ENCODE measurements around the gene UCK2. TPM values are rescaled to one million over a fixed set of nuclear protein-coding genes. Genes with fewer than 3 reads are reported as not detected.

The UCK2 gene
- total and polyA plus RNA-seq, 2 experiments from 2014 or later = 101 to 149 TPM

DNA sequence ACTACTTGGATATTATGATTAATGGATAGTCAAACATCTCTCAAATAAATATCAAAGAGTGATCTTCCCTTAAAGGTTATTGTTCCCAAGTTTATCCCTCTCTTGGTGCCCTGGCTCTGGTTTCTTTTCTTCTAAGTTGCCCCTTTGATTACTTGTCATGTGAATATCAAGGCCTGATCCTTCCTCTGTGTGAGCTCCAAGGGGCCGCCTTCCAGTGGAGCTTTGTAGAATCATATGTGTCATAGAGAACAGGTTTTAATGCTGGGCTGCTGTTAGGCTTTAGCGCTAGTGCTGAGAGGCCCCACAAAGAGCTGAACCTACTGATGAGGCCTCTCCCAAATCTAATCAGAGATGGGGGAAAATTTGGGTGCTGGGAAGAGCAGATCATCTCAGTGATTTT lies 25.5 kb downstream of the UCK2 start (continued):
- no peak for TF ChIP-seq EZH2 (IDR thresholded peaks at IDR 0.05; ENCODE audit: low read depth, unreplicated experiment)
- no peak for TF ChIP-seq EZH2phosphoT487 (IDR thresholded peaks at IDR 0.05; ENCODE audit: unreplicated experiment)
- TF ChIP-seq, protein P1, sequence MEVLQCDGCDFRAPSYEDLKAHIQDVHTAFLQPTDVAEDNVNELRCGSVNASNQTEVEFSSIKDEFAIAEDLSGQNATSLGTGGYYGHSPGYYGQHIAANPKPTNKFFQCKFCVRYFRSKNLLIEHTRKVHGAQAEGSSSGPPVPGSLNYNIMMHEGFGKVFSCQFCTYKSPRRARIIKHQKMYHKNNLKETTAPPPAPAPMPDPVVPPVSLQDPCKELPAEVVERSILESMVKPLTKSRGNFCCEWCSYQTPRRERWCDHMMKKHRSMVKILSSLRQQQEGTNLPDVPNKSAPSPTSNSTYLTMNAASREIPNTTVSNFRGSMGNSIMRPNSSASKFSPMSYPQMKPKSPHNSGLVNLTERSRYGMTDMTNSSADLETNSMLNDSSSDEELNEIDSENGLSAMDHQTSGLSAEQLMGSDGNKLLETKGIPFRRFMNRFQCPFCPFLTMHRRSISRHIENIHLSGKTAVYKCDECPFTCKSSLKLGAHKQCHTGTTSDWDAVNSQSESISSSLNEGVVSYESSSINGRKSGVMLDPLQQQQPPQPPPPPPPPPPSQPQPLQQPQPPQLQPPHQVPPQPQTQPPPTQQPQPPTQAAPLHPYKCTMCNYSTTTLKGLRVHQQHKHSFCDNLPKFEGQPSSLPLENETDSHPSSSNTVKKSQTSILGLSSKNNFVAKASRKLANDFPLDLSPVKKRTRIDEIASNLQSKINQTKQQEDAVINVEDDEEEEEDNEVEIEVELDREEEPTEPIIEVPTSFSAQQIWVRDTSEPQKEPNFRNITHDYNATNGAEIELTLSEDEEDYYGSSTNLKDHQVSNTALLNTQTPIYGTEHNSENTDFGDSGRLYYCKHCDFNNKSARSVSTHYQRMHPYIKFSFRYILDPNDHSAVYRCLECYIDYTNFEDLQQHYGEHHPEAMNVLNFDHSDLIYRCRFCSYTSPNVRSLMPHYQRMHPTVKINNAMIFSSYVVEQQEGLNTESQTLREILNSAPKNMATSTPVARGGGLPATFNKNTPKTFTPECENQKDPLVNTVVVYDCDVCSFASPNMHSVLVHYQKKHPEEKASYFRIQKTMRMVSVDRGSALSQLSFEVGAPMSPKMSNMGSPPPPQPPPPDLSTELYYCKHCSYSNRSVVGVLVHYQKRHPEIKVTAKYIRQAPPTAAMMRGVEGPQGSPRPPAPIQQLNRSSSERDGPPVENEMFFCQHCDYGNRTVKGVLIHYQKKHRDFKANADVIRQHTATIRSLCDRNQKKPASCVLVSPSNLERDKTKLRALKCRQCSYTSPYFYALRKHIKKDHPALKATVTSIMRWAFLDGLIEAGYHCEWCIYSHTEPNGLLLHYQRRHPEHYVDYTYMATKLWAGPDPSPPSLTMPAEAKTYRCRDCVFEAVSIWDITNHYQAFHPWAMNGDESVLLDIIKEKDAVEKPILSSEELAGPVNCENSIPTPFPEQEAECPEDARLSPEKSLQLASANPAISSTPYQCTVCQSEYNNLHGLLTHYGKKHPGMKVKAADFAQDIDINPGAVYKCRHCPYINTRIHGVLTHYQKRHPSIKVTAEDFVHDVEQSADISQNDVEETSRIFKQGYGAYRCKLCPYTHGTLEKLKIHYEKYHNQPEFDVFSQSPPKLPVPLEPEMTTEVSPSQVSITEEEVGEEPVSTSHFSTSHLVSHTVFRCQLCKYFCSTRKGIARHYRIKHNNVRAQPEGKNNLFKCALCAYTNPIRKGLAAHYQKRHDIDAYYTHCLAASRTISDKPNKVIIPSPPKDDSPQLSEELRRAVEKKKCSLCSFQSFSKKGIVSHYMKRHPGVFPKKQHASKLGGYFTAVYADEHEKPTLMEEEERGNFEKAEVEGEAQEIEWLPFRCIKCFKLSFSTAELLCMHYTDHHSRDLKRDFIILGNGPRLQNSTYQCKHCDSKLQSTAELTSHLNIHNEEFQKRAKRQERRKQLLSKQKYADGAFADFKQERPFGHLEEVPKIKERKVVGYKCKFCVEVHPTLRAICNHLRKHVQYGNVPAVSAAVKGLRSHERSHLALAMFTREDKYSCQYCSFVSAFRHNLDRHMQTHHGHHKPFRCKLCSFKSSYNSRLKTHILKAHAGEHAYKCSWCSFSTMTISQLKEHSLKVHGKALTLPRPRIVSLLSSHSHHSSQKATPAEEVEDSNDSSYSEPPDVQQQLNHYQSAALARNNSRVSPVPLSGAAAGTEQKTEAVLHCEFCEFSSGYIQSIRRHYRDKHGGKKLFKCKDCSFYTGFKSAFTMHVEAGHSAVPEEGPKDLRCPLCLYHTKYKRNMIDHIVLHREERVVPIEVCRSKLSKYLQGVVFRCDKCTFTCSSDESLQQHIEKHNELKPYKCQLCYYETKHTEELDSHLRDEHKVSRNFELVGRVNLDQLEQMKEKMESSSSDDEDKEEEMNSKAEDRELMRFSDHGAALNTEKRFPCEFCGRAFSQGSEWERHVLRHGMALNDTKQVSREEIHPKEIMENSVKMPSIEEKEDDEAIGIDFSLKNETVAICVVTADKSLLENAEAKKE (CRISPR knock-in tag; IDR thresholded peaks at IDR 0.05) = no peak
- no peak for TF ChIP-seq ZNF114 (CRISPR knock-in tag; IDR thresholded peaks at IDR 0.05)
- TF ChIP-seq, protein P2, sequence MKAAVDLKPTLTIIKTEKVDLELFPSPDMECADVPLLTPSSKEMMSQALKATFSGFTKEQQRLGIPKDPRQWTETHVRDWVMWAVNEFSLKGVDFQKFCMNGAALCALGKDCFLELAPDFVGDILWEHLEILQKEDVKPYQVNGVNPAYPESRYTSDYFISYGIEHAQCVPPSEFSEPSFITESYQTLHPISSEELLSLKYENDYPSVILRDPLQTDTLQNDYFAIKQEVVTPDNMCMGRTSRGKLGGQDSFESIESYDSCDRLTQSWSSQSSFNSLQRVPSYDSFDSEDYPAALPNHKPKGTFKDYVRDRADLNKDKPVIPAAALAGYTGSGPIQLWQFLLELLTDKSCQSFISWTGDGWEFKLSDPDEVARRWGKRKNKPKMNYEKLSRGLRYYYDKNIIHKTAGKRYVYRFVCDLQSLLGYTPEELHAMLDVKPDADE (IDR thresholded peaks at IDR 0.05) = no peak

DNA sequence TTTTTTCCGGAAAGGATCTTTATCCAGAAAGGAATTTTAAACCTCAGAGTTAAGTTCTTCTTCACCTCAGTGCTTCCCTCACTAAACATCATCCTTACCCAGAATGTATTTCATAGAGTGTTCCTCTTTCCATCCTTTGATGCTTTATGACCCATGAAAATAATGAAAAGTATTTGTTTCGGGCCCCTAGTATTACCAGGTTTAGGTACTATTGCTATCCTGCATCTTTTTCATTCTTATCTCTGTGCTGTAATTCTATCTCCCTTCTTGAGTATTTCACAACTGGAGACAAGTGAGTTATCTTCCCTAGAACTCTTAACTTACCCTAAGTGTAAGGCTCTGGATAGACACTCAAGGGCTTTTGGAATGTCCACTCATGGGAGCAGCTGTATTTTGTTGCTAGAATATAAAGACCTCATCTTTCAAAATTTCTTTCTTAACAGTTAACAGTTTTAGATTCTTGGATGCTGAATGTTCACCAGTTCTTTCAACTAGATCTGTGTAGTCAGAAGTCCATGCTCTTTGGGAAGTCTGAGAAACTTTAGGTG lies 26.2 kb downstream of the UCK2 start:
- Histone ChIP-seq H3K4me1 (ENCODE audit: insufficient read depth) (peaks cover 75% of the 10 kb centered on the region), H3F3A (replicated peaks; ENCODE audit: low read depth) (no peaks in the 10 kb centered on the region), H3K36me3 (ENCODE audit: insufficient read depth) (no peaks in the 10 kb centered on the region), H3K4me2 (peak overlapping the region; percentile 33), H4K20me1 (replicated peaks; ENCODE audit: insufficient read depth) (peaks cover 88% of the 10 kb centered on the region), H3K79me2 (replicated peaks; ENCODE audit: insufficient read depth) (peaks cover 100% of the 10 kb centered on the region), H3K9me2 (ENCODE audit: insufficient read depth) (no peaks in the 10 kb centered on the region), H3K27ac (ENCODE audit: low read depth) (0 out of 2 replicates have a peak overlapping the region, but pooled peaks have one; percentile 46), H2AFZ (no peak overlapping the region), H3K27me3 (ENCODE audit: insufficient read depth) (no peaks in the 10 kb centered on the region), H3K4me3 (no peak overlapping the region)
- Mint-ChIP-seq H3K27me3 (ENCODE audit: insufficient read depth, low read depth, poor library complexity) (peaks cover 10% of the 10 kb centered on the region), H3K4me3 (no peak overlapping the region), H3K27ac (peak overlapping the region; percentile 50; the same call in 1 of the 2 replicates), H3K9me3 (no peaks in the 10 kb centered on the region), H3K36me3 (ENCODE audit: low read depth) (peaks cover 10% of the 10 kb centered on the region), H3K4me1 (peaks cover 81% of the 10 kb centered on the region)
- ATAC-seq = no peak
- DNase-seq (ENCODE audit: low spot score) = no peak
- TF ChIP-seq EZH2 (IDR thresholded peaks at IDR 0.05; ENCODE audit: low read depth, unreplicated experiment) = no peak
- no peak for TF ChIP-seq EZH2phosphoT487 (IDR thresholded peaks at IDR 0.05; ENCODE audit: unreplicated experiment)
- TF ChIP-seq, protein P3, sequence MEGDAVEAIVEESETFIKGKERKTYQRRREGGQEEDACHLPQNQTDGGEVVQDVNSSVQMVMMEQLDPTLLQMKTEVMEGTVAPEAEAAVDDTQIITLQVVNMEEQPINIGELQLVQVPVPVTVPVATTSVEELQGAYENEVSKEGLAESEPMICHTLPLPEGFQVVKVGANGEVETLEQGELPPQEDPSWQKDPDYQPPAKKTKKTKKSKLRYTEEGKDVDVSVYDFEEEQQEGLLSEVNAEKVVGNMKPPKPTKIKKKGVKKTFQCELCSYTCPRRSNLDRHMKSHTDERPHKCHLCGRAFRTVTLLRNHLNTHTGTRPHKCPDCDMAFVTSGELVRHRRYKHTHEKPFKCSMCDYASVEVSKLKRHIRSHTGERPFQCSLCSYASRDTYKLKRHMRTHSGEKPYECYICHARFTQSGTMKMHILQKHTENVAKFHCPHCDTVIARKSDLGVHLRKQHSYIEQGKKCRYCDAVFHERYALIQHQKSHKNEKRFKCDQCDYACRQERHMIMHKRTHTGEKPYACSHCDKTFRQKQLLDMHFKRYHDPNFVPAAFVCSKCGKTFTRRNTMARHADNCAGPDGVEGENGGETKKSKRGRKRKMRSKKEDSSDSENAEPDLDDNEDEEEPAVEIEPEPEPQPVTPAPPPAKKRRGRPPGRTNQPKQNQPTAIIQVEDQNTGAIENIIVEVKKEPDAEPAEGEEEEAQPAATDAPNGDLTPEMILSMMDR (conservative IDR thresholded peaks at IDR 0.05; ENCODE audit: low read depth in 2 of 2) = no peak
- no peak for TF ChIP-seq NANOG (IDR thresholded peaks at IDR 0.05; ENCODE audit: borderline replicate concordance)
- no peak for TF ChIP-seq CREB1 (CRISPR knock-in tag; IDR thresholded peaks at IDR 0.05; ENCODE audit: low read depth)
- TF ChIP-seq, protein P4, sequence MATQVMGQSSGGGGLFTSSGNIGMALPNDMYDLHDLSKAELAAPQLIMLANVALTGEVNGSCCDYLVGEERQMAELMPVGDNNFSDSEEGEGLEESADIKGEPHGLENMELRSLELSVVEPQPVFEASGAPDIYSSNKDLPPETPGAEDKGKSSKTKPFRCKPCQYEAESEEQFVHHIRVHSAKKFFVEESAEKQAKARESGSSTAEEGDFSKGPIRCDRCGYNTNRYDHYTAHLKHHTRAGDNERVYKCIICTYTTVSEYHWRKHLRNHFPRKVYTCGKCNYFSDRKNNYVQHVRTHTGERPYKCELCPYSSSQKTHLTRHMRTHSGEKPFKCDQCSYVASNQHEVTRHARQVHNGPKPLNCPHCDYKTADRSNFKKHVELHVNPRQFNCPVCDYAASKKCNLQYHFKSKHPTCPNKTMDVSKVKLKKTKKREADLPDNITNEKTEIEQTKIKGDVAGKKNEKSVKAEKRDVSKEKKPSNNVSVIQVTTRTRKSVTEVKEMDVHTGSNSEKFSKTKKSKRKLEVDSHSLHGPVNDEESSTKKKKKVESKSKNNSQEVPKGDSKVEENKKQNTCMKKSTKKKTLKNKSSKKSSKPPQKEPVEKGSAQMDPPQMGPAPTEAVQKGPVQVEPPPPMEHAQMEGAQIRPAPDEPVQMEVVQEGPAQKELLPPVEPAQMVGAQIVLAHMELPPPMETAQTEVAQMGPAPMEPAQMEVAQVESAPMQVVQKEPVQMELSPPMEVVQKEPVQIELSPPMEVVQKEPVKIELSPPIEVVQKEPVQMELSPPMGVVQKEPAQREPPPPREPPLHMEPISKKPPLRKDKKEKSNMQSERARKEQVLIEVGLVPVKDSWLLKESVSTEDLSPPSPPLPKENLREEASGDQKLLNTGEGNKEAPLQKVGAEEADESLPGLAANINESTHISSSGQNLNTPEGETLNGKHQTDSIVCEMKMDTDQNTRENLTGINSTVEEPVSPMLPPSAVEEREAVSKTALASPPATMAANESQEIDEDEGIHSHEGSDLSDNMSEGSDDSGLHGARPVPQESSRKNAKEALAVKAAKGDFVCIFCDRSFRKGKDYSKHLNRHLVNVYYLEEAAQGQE (IDR thresholded peaks at IDR 0.05; ENCODE audit: unreplicated experiment) = no peak
- TF ChIP-seq, protein P2 (IDR thresholded peaks at IDR 0.05) = no peak
- TF ChIP-seq ZNF114 (CRISPR knock-in tag; IDR thresholded peaks at IDR 0.05) = no peak
